Nephron (organoid): Measurements from ENCODE around the gene DHRS4L2.
"Not testable (repeated sequence)": the region's sequence is repeated elsewhere in the genome, so short reads cannot be mapped to it uniquely, and the experiment has no call there.

Experiments
- H3K27ac Mint-ChIP-seq, 3 experiments: 2 replicates each; pipeline ENCODE4 v1.8.0; 2020; ENCODE audit warnings: mixed read lengths in 3 of 3, mild to moderate bottlenecking in 2 of 3, moderate library complexity in 1 of 3
- H3K27me3 Mint-ChIP-seq: 2 replicates; pipeline ENCODE4 v1.8.0; 2021; ENCODE audit warnings: low read depth, mild to moderate bottlenecking, moderate library complexity, mixed read lengths
- H3K36me3 Mint-ChIP-seq: 2 replicates; pipeline ENCODE4 v1.8.0; 2020; ENCODE audit warnings: low read depth, mixed read lengths
- H3K4me1 Mint-ChIP-seq: 2 replicates; pipeline ENCODE4 v1.8.0; 2020; ENCODE audit warnings: mixed read lengths
- H3K4me3 Mint-ChIP-seq, 3 experiments: 2 replicates each; pipeline ENCODE4 v1.8.0; 2020; ENCODE audit warnings: mild to moderate bottlenecking in 3 of 3, mixed read lengths in 3 of 3, moderate library complexity in 2 of 3
- H3K9me3 Mint-ChIP-seq: 2 replicates; pipeline ENCODE4 v1.8.0; 2020; ENCODE audit warnings: mixed read lengths
- CTCF ChIP-seq, 3 experiments: fragments of 200-600 bp; sonication (generic); IDR thresholded peaks; one replicate each; pipeline ENCODE4 v1.5.0; 2021; ENCODE audit warnings: antibody characterized with exemption in 3 of 3; ENCODE audit not compliant: unreplicated experiment in 3 of 3

Gene DHRS4L2

GRCh38 chr14:23988607-23989363 is at the start of gene DHRS4L2:
Gene DHRS4L2, plus strand, starts transcription at chr14:23988929. Its CDS starts 19 bp downstream, at chr14:23988948.
- not testable (repeated sequence) for H3K27me3 Mint-ChIP-seq, H3K36me3 Mint-ChIP-seq, H3K9me3 Mint-ChIP-seq
- Mint-ChIP-seq H3K4me1 (peaks cover 43% of the 10 kb centered on the region), H3K27ac (peak within 1 kb of the TSS; percentile 81 to 93 (median 84)), H3K4me3 (peak within 1 kb of the TSS; percentile 77 to 84 (median 79))

- H3K27me3 Mint-ChIP-seq: no peaks in the 10 kb centered on the region
- peak overlapping the region in 2 of 3 experiments; percentile 0 to 98 for H3K27ac Mint-ChIP-seq
- peaks cover 34% of the 10 kb centered on the region for H3K36me3 Mint-ChIP-seq
- peaks cover 8% of the 10 kb centered on the region for H3K9me3 Mint-ChIP-seq
- TF ChIP-seq CTCF (IDR thresholded peaks at IDR 0.05; ENCODE audit: unreplicated experiment in 3 of 3): no peak
- no peak overlapping the region for H3K4me3 Mint-ChIP-seq
- peaks cover 42% of the 10 kb centered on the region for H3K4me1 Mint-ChIP-seq
Observed at GRCh38 chr14:23939607-23940326, 49.0 kb upstream of the DHRS4L2 start.

GRCh38 chr14:23941230-23941629 is 47.5 kb upstream of the DHRS4L2 start:
- Mint-ChIP-seq H3K4me3 (no peak overlapping the region), H3K9me3 (peaks cover 15% of the 10 kb centered on the region), H3K36me3 (peaks cover 35% of the 10 kb centered on the region), H3K4me1 (peaks cover 28% of the 10 kb centered on the region), H3K27me3 (no peaks in the 10 kb centered on the region), H3K27ac (peak overlapping the region in 1 of 3 experiments; percentile 42)
- no peak for TF ChIP-seq CTCF (IDR thresholded peaks at IDR 0.05; ENCODE audit: unreplicated experiment in 3 of 3)

- Mint-ChIP-seq H3K4me3 (no peak overlapping the region), H3K9me3 (peaks cover 20% of the 10 kb centered on the region), H3K27me3 (no peaks in the 10 kb centered on the region), H3K27ac (peak overlapping the region in 1 of 3 experiments; percentile 7), H3K36me3 (peaks cover 39% of the 10 kb centered on the region), H3K4me1 (peaks cover 25% of the 10 kb centered on the region)
- TF ChIP-seq CTCF (IDR thresholded peaks at IDR 0.05; ENCODE audit: unreplicated experiment in 3 of 3): no peak
Observed at GRCh38 chr14:23941669-23942068, 47.1 kb upstream of the DHRS4L2 start.

- Mint-ChIP-seq H3K4me1 (peaks cover 17% of the 10 kb centered on the region), H3K4me3 (no peak overlapping the region), H3K9me3 (peaks cover 26% of the 10 kb centered on the region), H3K27ac (no peak overlapping the region), H3K36me3 (peaks cover 46% of the 10 kb centered on the region), H3K27me3 (no peaks in the 10 kb centered on the region)
- no peak for TF ChIP-seq CTCF (IDR thresholded peaks at IDR 0.05; ENCODE audit: unreplicated experiment in 3 of 3)
Observed at GRCh38 chr14:23942587-23942986, 46.1 kb upstream of the DHRS4L2 start.

GRCh38 chr14:23949069-23949468 is 39.7 kb upstream of the DHRS4L2 start:
- H3K27ac Mint-ChIP-seq, H3K27me3 Mint-ChIP-seq: not testable (repeated sequence)
- Mint-ChIP-seq H3K4me3 (peak overlapping the region in 1 of 3 experiments; percentile 33), H3K4me1 (peaks cover 20% of the 10 kb centered on the region), H3K36me3 (peaks cover 39% of the 10 kb centered on the region), H3K9me3 (peaks cover 37% of the 10 kb centered on the region)
